Sigmoid colon (tissue), 3 donors: ENCODE results near the gene CDKN2C.

Experiments
- CTCF ChIP-seq, 4 experiments: fragments of 450-650 bp in 3 of 4; fragments of 200-600 bp in 1 of 4; IDR thresholded peaks; one replicate each; pipeline ENCODE4 v1.5.1; 2016 to 2019; ENCODE audit warnings: antibody characterized with exemption in 4 of 4, mild to moderate bottlenecking in 3 of 4, moderate library complexity in 2 of 4
- POLR2A ChIP-seq, 2 donors: fragments of 450-650 bp; IDR thresholded peaks; one replicate each; pipeline ENCODE4 v1.6.1; 2016; ENCODE audit warnings: antibody characterized with exemption in 2 of 2, mild to moderate bottlenecking in 2 of 2, moderate library complexity in 2 of 2

GRCh38 chr1:50982611-50983010 is 12.6 kb downstream of the CDKN2C start:
- TF ChIP-seq CTCF (IDR thresholded peaks at IDR 0.05), result no peak
- TF ChIP-seq POLR2A (IDR thresholded peaks at IDR 0.05), result no peak
